GM12872 (cell line): ENCODE results near the gene EPAS1.

Experiments used
- CTCF ChIP-seq: IDR thresholded peaks from 3 replicates; pipeline ENCODE4 v1.5.1; 2011; ENCODE audit warnings: low read depth, mild to moderate bottlenecking, low read length, moderate library complexity; ENCODE audit not compliant: insufficient read depth

The EPAS1 gene

GRCh38 chr2:46430992-46431391, 133.8 kb downstream of the EPAS1 start:
- no peak for TF ChIP-seq CTCF

- TF ChIP-seq CTCF, result no peak
These were observed 134.5 kb downstream of the EPAS1 start for GRCh38 chr2:46431481-46432235.

GRCh38 chr2:46434851-46435273, 137.7 kb downstream of the EPAS1 start:
- TF ChIP-seq CTCF, result no peak

- TF ChIP-seq CTCF, result no peak
These were observed 138.1 kb downstream of the EPAS1 start for GRCh38 chr2:46435353-46435752.

- TF ChIP-seq CTCF, result no peak
These were observed 138.7 kb downstream of the EPAS1 start for GRCh38 chr2:46435796-46436360.
